ENCODE data around the gene EIF2AK3.

EIF2AK3 gene

DNA sequence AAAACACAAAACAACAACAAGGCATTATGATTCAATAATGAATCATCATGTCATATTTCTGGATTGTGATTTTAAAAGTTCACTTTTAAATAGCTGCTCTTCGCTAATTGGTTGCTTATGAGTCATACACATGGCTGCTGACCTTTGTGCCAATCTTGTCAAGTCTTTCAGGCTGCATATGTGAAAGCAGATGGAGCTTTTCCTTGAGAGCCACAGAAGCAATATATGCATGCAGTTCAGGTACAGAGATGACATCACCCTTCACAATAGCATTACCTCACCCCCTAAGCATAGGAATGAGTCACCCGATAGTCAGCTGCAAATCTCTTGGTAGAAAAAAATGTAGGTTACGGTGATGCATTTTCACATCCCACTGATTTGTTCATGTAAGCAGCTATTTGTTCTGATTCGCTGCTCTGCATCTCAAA, 27.2 kb downstream of the EIF2AK3 start (continued):
- TF ChIP-seq, protein P1, sequence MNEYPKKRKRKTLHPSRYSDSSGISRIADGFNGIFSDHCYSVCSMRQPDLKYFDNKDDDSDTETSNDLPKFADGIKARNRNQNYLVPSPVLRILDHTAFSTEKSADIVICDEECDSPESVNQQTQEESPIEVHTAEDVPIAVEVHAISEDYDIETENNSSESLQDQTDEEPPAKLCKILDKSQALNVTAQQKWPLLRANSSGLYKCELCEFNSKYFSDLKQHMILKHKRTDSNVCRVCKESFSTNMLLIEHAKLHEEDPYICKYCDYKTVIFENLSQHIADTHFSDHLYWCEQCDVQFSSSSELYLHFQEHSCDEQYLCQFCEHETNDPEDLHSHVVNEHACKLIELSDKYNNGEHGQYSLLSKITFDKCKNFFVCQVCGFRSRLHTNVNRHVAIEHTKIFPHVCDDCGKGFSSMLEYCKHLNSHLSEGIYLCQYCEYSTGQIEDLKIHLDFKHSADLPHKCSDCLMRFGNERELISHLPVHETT (tag by site-specific recombination; IDR thresholded peaks at IDR 0.05), result peak; percentile 96
- TF ChIP-seq ZIC2 (tag by site-specific recombination; IDR thresholded peaks at IDR 0.05), result no peak
- no peak for TF ChIP-seq ZNF776 (tag by site-specific recombination; IDR thresholded peaks at IDR 0.05; ENCODE audit: borderline replicate concordance)
- TF ChIP-seq, protein P2, sequence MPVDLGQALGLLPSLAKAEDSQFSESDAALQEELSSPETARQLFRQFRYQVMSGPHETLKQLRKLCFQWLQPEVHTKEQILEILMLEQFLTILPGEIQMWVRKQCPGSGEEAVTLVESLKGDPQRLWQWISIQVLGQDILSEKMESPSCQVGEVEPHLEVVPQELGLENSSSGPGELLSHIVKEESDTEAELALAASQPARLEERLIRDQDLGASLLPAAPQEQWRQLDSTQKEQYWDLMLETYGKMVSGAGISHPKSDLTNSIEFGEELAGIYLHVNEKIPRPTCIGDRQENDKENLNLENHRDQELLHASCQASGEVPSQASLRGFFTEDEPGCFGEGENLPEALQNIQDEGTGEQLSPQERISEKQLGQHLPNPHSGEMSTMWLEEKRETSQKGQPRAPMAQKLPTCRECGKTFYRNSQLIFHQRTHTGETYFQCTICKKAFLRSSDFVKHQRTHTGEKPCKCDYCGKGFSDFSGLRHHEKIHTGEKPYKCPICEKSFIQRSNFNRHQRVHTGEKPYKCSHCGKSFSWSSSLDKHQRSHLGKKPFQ (tag by site-specific recombination; IDR thresholded peaks at IDR 0.05), result no peak
- no peak for TF ChIP-seq ZSCAN30 (tag by site-specific recombination; IDR thresholded peaks at IDR 0.05)
- TF ChIP-seq ZNF16 (tag by site-specific recombination; IDR thresholded peaks at IDR 0.05; ENCODE audit: low read depth), result no peak
- TF ChIP-seq, protein P3, sequence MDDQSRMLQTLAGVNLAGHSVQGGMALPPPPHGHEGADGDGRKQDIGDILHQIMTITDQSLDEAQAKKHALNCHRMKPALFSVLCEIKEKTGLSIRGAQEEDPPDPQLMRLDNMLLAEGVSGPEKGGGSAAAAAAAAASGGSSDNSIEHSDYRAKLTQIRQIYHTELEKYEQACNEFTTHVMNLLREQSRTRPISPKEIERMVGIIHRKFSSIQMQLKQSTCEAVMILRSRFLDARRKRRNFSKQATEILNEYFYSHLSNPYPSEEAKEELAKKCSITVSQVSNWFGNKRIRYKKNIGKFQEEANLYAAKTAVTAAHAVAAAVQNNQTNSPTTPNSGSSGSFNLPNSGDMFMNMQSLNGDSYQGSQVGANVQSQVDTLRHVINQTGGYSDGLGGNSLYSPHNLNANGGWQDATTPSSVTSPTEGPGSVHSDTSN (CRISPR knock-in tag; IDR thresholded peaks at IDR 0.05), result no peak
- TF ChIP-seq ZBTB8A (tag by site-specific recombination; IDR thresholded peaks at IDR 0.05), result no peak
- TF ChIP-seq RBAK (tag by site-specific recombination; IDR thresholded peaks at IDR 0.05), result no peak
- no peak for TF ChIP-seq ZNF600 (tag by site-specific recombination; IDR thresholded peaks at IDR 0.05)
- no peak for TF ChIP-seq ZSCAN16 (tag by site-specific recombination; IDR thresholded peaks at IDR 0.05)
- TF ChIP-seq, protein P4, sequence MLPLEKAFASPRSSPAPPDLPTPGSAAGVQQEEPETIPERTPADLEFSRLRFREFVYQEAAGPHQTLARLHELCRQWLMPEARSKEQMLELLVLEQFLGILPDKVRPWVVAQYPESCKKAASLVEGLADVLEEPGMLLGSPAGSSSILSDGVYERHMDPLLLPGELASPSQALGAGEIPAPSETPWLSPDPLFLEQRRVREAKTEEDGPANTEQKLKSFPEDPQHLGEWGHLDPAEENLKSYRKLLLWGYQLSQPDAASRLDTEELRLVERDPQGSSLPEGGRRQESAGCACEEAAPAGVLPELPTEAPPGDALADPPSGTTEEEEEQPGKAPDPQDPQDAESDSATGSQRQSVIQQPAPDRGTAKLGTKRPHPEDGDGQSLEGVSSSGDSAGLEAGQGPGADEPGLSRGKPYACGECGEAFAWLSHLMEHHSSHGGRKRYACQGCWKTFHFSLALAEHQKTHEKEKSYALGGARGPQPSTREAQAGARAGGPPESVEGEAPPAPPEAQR (tag by site-specific recombination; IDR thresholded peaks at IDR 0.05), result no peak
- no peak for TF ChIP-seq ZNF747 (tag by site-specific recombination; IDR thresholded peaks at IDR 0.05)
- TF ChIP-seq, protein P5, sequence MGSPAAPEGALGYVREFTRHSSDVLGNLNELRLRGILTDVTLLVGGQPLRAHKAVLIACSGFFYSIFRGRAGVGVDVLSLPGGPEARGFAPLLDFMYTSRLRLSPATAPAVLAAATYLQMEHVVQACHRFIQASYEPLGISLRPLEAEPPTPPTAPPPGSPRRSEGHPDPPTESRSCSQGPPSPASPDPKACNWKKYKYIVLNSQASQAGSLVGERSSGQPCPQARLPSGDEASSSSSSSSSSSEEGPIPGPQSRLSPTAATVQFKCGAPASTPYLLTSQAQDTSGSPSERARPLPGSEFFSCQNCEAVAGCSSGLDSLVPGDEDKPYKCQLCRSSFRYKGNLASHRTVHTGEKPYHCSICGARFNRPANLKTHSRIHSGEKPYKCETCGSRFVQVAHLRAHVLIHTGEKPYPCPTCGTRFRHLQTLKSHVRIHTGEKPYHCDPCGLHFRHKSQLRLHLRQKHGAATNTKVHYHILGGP (tag by site-specific recombination; IDR thresholded peaks at IDR 0.05), result peak; percentile 85; the same call in 1 of the 2 replicates
- TF ChIP-seq, protein P6, sequence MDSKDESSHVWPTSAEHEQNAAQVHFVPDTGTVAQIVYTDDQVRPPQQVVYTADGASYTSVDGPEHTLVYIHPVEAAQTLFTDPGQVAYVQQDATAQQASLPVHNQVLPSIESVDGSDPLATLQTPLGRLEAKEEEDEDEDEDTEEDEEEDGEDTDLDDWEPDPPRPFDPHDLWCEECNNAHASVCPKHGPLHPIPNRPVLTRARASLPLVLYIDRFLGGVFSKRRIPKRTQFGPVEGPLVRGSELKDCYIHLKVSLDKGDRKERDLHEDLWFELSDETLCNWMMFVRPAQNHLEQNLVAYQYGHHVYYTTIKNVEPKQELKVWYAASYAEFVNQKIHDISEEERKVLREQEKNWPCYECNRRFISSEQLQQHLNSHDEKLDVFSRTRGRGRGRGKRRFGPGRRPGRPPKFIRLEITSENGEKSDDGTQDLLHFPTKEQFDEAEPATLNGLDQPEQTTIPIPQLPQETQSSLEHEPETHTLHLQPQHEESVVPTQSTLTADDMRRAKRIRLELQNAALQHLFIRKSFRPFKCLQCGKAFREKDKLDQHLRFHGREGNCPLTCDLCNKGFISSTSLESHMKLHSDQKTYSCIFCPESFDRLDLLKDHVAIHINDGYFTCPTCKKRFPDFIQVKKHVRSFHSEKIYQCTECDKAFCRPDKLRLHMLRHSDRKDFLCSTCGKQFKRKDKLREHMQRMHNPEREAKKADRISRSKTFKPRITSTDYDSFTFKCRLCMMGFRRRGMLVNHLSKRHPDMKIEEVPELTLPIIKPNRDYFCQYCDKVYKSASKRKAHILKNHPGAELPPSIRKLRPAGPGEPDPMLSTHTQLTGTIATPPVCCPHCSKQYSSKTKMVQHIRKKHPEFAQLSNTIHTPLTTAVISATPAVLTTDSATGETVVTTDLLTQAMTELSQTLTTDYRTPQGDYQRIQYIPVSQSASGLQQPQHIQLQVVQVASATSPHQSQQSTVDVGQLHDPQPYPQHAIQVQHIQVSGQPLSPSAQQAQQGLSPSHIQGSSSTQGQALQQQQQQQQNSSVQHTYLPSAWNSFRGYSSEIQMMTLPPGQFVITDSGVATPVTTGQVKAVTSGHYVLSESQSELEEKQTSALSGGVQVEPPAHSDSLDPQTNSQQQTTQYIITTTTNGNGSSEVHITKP (tag by site-specific recombination; IDR thresholded peaks at IDR 0.05), result peak; percentile 57
- TF ChIP-seq ZBTB20 (tag by site-specific recombination; IDR thresholded peaks at IDR 0.05), result no peak
- peak; percentile 74; the same call in 1 of the 2 replicates for TF ChIP-seq ZNF394 (tag by site-specific recombination; IDR thresholded peaks at IDR 0.05; ENCODE audit: borderline replicate concordance)
- TF ChIP-seq ZNF777 (tag by site-specific recombination; IDR thresholded peaks at IDR 0.05; ENCODE audit: borderline replicate concordance), result no peak
- no peak for TF ChIP-seq ZNF274 (IDR thresholded peaks at IDR 0.05; ENCODE audit: low read length)
- TF ChIP-seq ZNF274 (tag by site-specific recombination; IDR thresholded peaks at IDR 0.05; ENCODE audit: borderline replicate concordance), result no peak
- TF ChIP-seq ZNF561 (tag by site-specific recombination; IDR thresholded peaks at IDR 0.05; ENCODE audit: borderline replicate concordance), result no peak
- no peak for TF ChIP-seq ZNF169 (tag by site-specific recombination; IDR thresholded peaks at IDR 0.05)
- no peak for TF ChIP-seq ZNF707 (tag by site-specific recombination; IDR thresholded peaks at IDR 0.05)
- TF ChIP-seq KLF1 (tag by site-specific recombination; IDR thresholded peaks at IDR 0.05), result no peak
- no peak for TF ChIP-seq ZNF114 (tag by site-specific recombination; IDR thresholded peaks at IDR 0.05)
- TF ChIP-seq KLF16 (tag by site-specific recombination; IDR thresholded peaks at IDR 0.05), result no peak
- TF ChIP-seq OSR2 (tag by site-specific recombination; IDR thresholded peaks at IDR 0.05), result peak; percentile 35; the same call in 1 of the 2 replicates
- no peak for TF ChIP-seq ZFP3 (tag by site-specific recombination; IDR thresholded peaks at IDR 0.05; ENCODE audit: low read depth)
- no peak for TF ChIP-seq ZNF701 (tag by site-specific recombination; IDR thresholded peaks at IDR 0.05)
